DOHH2 (cell line): ENCODE data around the gene GJD3.

Source experiments
- H3F3A ChIP-seq: fragments of 200-600 bp; sonication (generic), shearing (Covaris generic); 2 replicates; pipeline ENCODE4 v1.6.0; 2016; ENCODE audit warnings: antibody characterized with exemption, mild to moderate bottlenecking; ENCODE audit not compliant: control insufficient read depth, insufficient read depth
- H3K27ac ChIP-seq: fragments of 200-600 bp; sonication (generic); 2 replicates; pipeline ENCODE4 v1.5.1; 2014; ENCODE audit warnings: low read depth, mild to moderate bottlenecking, low read length, moderate library complexity
- H3K27me3 ChIP-seq: fragments of 200-600 bp; sonication (generic); 2 replicates; pipeline ENCODE4 v1.6.1; 2014; ENCODE audit warnings: mild to moderate bottlenecking, low read length, mixed read lengths; ENCODE audit not compliant: control insufficient read depth
- H3K36me3 ChIP-seq: fragments of 200-600 bp; sonication (generic); 2 replicates; pipeline ENCODE4 v1.6.1; 2014; ENCODE audit warnings: mild to moderate bottlenecking, low read length, moderate library complexity, mixed read lengths; ENCODE audit not compliant: control insufficient read depth
- H3K4me1 ChIP-seq: fragments of 200-600 bp; sonication (generic); 2 replicates; pipeline ENCODE4 v1.6.1; 2014; ENCODE audit warnings: mild to moderate bottlenecking, low read length, mixed read lengths; ENCODE audit not compliant: control insufficient read depth
- H3K4me2 ChIP-seq: fragments of 200-600 bp; sonication (generic); 2 replicates; pipeline ENCODE4 v1.6.0; 2014; ENCODE audit warnings: mild to moderate bottlenecking, low read length, moderate library complexity
- H3K4me3 ChIP-seq: fragments of 200-600 bp; sonication (generic); 2 replicates; pipeline ENCODE4 v1.5.1; 2014; ENCODE audit warnings: mild to moderate bottlenecking, low read length, mixed read lengths
- H3K79me2 ChIP-seq: fragments of 200-600 bp; sonication (generic); 2 replicates; pipeline ENCODE4 v1.6.1; 2014; ENCODE audit warnings: mild to moderate bottlenecking, low read length, mixed read lengths; ENCODE audit not compliant: control insufficient read depth
- H3K9me2 ChIP-seq: fragments of 200-600 bp; sonication (generic); replicated peaks from 2 replicates; pipeline ENCODE4 v1.6.1; 2014; ENCODE audit warnings: mild to moderate bottlenecking, low read length, mixed read lengths; ENCODE audit not compliant: control insufficient read depth
- H3K9me3 ChIP-seq: fragments of 200-600 bp; sonication (generic); 2 replicates; pipeline ENCODE4 v1.6.1; 2014; ENCODE audit warnings: antibody characterized with exemption, low read length, mixed read lengths; ENCODE audit not compliant: control insufficient read depth, insufficient read depth
- H4K20me1 ChIP-seq: fragments of 200-600 bp; sonication (generic); 2 replicates; pipeline ENCODE4 v1.6.0; 2014; ENCODE audit warnings: low read depth, mild to moderate bottlenecking, antibody characterized with exemption, low read length, moderate library complexity; ENCODE audit not compliant: control insufficient read depth, insufficient read depth
- CTCF ChIP-seq: fragments of 200-600 bp; sonication (generic); IDR thresholded peaks from one replicate; pipeline ENCODE4 v1.5.1; 2014; ENCODE audit warnings: antibody characterized with exemption, mild to moderate bottlenecking, low read depth, low read length; ENCODE audit not compliant: poor library complexity, severe bottlenecking
- EZH2phosphoT487 ChIP-seq: fragments of 200-600 bp; sonication (generic); IDR thresholded peaks from 2 replicates; pipeline ENCODE4 v1.6.1; 2017; ENCODE audit warnings: borderline replicate concordance, mild to moderate bottlenecking, antibody characterized with exemption, low read length, moderate library complexity, mixed read lengths

GJD3 gene

GRCh38 chr17:40318830-40319391 is 45.6 kb downstream of the GJD3 start:
- no peaks in the 10 kb centered on the region for H3K9me3 ChIP-seq
- H3F3A ChIP-seq = no peaks in the 10 kb centered on the region
- H3K9me2 ChIP-seq = no peaks in the 10 kb centered on the region
- 0 out of 2 replicates have a peak, but pooled peaks cover 7% of the 10 kb centered on the region for H4K20me1 ChIP-seq
- H3K27me3 ChIP-seq = no peaks in the 10 kb centered on the region
- H3K4me1 ChIP-seq = peaks cover 87% of the 10 kb centered on the region
- peak overlapping the region; percentile 94 for H3K4me3 ChIP-seq
- no peaks in the 10 kb centered on the region for H3K36me3 ChIP-seq
- H3K79me2 ChIP-seq = peaks cover 53% of the 10 kb centered on the region
- peak overlapping the region; percentile 43 for H3K27ac ChIP-seq
- no peak for TF ChIP-seq EZH2phosphoT487
- TF ChIP-seq CTCF = peak; percentile 52
- peak overlapping the region; percentile 80 for H3K4me2 ChIP-seq

GRCh38 chr17:40317880-40318829 is 46.4 kb downstream of the GJD3 start:
- Histone ChIP-seq H3K9me3 (no peaks in the 10 kb centered on the region), H3K9me2 (no peaks in the 10 kb centered on the region), H3K27ac (peak overlapping the region; percentile 43), H3K4me1 (peaks cover 82% of the 10 kb centered on the region), H3K4me3 (peak overlapping the region; percentile 94), H3K79me2 (peaks cover 46% of the 10 kb centered on the region), H3F3A (no peaks in the 10 kb centered on the region), H3K36me3 (no peaks in the 10 kb centered on the region), H3K4me2 (peak overlapping the region; percentile 80), H3K27me3 (no peaks in the 10 kb centered on the region), H4K20me1 (0 out of 2 replicates have a peak, but pooled peaks cover 7% of the 10 kb centered on the region)
- TF ChIP-seq CTCF (no peak), EZH2phosphoT487 (no peak)

GRCh38 chr17:40317345-40317873 is 47.1 kb downstream of the GJD3 start:
- H3K27me3 ChIP-seq = no peaks in the 10 kb centered on the region
- H3K9me2 ChIP-seq = no peaks in the 10 kb centered on the region
- peaks cover 40% of the 10 kb centered on the region for H3K79me2 ChIP-seq
- H3K9me3 ChIP-seq = no peaks in the 10 kb centered on the region
- H3F3A ChIP-seq = no peaks in the 10 kb centered on the region
- no peak for TF ChIP-seq EZH2phosphoT487
- peak; percentile 69 for TF ChIP-seq CTCF
- peaks cover 82% of the 10 kb centered on the region for H3K4me1 ChIP-seq
- no peaks in the 10 kb centered on the region for H3K36me3 ChIP-seq
- H3K27ac ChIP-seq = 0 out of 2 replicates have a peak overlapping the region, but pooled peaks have one; percentile 22
- peak overlapping the region; percentile 80 for H3K4me2 ChIP-seq
- peak overlapping the region; percentile 94 for H3K4me3 ChIP-seq
- 0 out of 2 replicates have a peak, but pooled peaks cover 7% of the 10 kb centered on the region for H4K20me1 ChIP-seq
